ENCODE results near the gene MIGA2.
"Not testable (repeated sequence)": the region's sequence is repeated elsewhere in the genome, so short reads cannot be mapped to it uniquely, and the experiment has no call there.

The MIGA2 gene

DNA sequence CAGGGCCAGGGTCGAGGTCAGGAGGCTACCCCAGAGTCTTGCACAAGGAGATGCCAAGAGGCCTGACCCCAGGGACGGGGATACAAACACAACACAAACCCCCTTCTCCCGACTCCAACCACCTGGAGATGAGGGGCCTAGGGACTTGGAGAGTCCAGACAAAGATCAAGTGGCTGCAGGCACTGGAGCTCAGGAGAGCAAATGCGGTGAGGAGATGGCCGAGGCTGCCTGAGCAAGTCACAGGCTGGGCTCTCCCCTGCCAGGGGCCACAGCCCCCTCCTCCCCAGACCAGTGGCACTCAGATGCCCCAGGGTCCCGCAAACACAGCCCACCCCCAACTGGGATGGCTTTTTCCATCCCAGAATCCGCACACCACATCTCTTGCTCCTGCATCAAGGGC, 24.1 kb upstream of the MIGA2 start:
- DNase-seq, result no peak

DNA sequence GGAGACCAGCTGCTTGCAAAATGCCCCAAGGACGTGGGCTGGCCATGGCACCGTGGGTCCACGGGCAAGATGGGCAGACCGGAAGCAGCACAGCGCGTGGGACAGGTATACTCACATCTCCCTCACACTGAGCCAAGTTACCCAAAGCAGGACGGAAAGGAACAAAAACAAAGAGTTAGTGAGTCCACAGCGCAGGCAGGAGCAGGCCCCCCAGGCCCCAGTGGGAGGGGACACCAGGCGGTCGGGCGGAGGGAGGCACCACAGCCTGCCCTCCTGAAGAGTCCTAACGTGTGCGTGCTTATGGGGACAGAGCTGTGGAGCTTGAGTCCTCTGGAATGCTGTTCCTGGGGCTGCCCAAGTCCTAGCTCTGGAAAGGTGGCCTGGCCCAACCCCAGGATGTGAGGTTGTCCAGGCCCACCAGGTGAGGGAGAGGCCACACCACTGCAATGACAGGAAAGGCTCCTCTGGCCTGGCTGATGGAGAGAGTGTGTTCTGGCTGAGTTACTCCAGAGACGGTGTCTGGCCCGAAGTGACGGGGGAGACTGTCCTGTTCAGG, 23.5 kb upstream of the MIGA2 start:
- DNase-seq, result no peak

DNA sequence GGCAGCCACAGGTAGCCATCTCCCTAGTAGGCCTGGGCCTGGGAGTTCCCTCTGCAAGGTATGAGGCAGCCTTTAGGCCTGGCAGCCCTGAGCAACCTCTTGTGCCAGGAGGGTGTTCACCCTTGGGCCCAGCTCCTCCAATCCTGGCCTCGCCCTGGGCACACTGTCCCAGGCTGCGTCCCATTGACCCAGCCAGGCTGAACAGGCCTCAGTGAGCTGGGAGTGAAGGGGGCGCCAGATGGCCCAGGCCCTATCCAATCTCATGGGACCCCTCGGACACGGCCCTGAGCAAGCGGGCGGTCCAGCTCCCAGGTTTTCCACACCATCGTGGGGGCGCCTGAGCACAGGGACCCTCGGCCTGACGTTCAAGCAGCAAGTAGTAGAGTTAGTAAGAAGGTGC, 22.8 kb upstream of the MIGA2 start:
- no peak for DNase-seq

DNA sequence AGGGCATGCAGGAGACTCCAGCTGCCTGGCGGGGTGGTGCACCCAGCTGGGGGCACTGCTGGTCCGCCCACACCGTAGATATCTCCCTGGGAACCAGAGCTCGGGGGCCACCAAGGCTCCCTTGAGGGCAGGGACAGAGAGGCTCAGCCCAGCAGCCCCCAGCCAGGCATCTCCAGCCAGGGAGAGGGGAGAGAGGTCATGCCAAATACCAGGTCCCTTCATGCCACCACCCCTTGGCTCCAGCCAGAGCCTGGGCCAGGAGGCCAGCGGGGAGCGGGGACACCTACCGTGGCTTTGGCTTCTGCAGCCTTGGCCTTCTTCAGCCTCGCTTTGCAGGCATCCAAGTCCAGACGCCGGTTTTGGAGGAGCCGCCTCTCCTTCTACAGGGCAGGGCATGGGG, 22.3 kb upstream of the MIGA2 start:
- no peak for DNase-seq

DNA sequence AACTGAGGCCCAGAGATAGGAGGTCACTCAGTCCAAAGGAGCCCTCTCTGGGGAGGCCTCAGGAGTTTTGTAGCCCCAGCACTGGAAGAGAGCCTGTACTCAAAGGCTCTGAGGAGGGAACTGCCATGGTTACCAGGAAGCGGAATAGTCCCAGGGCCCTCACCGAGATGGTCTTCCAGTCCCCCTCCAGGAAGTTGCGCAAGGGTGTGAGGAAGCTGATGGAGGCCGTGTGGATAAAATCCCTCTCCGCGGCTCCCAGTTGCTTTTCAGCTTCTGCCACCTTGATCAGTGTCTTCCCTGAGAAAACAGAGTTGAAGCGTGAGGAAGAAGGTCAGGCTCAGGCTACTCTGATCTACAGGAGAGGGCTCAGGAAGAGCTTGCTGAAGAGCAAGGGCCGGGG, 21.8 kb upstream of the MIGA2 start:
- no peak for DNase-seq

DNA sequence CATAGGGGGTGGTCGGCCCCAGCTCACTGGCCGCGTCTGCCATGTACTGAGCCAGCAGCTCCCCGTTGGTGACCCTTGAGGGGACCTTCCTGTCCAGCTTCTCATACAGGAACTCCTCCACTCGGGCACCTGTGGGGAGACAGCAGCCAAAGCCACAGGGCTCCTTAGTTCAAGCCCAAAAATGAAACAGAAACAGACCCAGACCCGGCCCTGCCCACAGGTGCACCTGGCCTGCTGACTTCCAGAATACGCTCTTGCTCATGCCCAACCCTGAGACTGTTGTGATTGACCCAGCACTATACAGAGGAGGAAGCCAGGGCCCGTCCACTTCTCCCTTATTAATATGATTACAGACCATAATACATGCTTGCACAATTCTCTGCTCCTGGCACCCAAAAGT, 15.3 kb upstream of the MIGA2 start:
- no peak for DNase-seq

DNA sequence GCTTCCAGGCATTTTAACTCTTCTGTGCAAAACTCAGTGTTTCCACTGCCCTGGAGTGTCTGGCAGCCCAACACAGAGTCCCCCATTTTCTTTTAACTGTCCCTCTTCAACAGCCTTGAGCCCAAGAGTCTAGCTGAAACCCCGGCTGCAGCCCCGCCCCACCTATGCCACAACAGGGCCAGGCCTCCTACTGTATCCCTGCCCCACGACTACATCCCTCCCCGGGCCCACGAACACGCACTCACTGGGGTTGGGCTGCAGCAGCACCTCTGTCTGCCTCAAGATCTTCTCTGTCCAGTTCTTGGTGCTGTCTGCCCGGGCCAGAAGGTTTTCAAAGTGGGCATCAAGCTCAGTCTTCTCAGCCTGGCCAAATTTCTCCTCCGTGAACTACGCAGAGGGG, 14.4 kb upstream of the MIGA2 start:
- DNase-seq, result no peak

DNA sequence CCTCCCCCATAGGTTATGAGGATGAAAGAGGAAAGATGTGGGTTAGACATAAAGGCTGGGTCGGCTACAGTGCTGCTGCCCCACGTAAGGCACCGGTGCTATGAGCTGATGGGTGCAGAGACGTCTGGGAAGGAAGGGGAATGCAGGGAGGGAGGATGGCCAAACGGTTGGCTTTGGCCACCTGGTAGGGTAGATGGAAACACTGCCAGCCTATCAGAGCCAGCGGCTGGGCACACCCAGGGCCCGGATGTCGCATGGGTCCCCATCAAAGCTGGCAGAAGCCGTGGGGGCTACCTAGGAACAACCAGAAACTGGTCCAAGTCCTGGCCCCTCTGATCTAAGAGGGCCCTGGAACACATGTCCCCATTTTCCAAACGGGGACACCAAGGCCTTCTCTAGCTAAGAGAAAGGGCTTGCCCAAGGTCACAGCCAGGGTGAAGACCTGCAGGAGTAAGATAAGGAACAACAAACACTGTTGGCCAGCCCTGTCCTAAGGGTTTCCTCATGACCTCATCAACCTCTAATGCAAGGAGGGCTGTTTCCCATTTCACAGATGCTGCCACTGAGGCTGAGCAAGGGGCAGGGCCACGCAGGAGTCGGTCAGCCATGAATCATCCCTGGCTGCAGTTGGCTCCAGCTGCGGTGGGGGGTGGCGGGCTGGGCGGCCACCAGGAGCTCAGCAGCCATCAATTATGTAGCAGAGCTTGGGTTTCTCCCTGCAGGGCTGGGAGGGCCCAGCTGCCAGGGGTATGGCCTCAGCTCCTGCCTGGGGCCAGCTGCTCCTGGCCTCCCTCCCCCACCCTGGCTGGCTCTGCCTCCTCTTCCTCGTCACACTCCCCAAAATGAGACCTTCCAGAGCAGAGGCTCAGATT, 13.2 kb upstream of the MIGA2 start:
- DNase-seq, result no peak

DNA sequence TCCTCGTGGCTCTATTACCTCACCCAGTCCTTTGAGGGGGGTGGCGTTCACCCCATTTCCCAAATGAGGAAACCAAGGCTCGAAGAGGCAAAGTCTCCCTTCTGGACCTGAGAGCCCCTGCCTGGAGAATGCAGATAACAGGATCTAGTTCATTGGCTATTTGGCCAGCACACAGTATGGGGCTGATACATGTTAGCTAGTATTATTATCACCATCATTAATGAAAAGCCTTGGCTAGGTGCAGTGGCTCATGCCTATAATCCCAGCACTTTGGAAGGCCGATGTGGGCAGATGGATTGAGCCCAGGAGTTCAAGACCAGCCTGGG, 12.6 kb upstream of the MIGA2 start:
- DNase-seq, result no peak

DNA sequence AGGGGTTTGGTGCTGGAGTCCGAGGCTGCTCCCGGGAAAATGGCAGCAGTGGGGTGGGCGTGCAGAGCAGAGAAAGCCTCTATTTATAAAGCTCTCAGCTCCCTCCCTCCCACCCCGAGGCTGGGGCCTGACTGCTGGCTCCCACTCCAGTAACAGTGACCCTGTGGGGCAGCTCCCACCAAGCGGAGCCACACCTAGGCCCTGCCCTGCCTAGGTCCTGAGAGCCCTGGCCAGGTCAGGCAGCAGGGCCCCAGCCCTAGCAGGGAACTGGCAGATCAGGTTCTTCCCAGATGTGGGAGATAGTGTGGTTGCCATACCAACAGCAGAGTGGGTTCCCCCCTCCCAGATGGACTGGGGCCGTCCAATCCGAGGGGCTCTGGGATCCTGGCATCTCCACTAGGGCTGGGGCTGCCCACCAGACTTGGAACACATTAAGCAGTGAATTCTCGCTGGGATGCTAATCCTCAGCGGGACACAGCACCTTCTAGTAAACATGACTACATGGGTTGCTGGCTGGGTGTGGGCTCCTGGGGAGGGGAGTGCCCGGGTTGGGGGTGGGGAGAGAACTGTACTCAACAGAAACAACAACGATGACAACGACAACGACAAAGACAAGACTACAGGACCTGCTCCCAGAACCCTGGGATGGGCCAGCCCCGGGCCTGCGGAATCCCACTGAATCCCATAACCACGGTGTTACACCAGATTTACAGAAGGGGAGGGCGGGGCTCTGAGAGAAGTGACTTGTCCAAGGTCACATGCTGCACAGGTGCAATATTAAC, 9.8 kb upstream of the MIGA2 start:
- no peak for DNase-seq

DNA sequence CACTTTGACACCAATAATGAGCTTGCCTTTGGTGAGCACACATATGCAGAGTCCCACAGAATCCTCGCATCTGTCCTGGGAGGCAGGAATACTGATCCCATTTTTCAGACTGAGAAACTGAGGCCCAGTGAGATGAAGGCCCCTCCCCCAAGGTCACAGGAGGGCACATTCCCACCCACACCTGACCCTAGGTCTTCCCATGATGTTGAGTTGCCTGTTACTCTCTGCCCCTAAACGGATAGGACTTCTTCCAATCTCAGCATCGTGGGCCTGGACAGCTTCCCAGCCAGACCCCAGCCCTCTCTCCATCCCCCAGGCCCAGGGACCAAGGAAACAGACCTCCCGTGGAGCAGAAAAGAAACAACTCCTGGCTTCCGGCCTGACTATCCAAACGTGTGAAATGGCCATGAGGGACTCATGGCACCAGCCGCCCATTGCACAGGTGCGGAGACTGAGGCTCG, 9.2 kb upstream of the MIGA2 start:
- DNase-seq, result no peak

DNA sequence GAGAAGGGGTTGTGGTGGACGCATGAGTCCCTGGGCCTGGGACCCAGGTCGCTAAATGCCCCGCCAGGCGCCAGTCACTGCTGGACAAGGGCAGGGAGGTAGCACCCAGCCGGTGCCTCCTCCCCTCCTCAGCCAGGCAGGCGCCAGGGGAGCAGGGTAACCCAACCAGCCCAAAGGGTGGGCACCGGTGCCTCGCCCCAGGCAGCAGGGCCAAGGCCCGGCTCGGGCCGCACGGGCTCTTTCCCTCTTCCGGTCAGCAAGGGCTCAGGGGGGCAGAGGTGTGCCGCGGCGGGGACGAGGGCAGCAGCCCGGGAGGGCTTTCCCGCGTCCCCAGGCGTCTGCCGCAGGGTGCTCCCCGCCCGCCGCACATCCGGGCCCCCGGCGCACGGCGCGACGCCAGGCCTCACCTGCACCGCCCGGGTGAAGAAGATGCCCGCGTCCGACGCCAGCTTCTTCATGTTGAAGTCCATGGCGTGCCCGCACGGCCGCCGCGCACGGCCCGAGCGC, 8.7 kb upstream of the MIGA2 start:
- no peak for DNase-seq

DNA sequence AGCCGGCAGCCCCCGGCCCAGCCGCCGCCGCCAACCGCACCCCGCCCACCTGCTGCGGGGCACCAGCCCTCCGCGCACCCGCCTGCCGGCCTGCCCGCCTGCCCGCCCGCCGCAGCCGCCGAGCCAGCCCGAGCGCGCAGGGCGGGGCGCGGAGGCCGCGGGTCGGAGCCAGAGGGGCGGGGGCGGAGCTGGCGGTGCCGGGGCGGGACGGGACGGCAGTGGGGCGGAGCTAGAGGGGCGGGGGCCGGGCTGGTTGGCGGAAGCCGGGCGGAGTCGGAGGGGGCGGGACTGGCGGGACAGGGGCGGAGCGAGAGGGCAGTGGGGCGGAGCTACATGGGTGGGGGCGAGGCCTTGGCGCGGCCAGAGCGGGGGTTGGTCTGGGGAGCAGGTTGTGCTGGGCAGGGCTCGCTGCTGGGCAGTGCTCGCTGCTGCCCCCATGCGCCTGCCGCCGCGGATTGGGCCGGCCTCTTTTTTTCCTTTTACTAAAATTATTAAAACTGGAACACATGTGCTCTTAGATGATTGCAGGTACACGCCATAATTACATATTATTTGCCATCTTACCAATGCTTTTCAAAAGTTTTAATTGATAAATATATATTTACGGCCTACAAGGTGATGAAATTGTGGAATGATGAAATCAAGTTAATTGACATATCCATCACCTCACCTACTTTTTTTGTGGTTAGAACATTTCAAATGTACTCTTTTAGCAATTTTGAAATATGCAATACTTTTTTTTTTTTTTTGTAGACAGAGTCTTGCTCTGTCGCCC, 8.0 kb upstream of the MIGA2 start, which contains the start of gene SH3GLB2:
Gene SH3GLB2, minus strand, starts transcription at position 140 of the 775 bp plus-strand sequence. CDS start 177 bp downstream, outside the sequence.
- DNase-seq, result peak; percentile 91

DNA sequence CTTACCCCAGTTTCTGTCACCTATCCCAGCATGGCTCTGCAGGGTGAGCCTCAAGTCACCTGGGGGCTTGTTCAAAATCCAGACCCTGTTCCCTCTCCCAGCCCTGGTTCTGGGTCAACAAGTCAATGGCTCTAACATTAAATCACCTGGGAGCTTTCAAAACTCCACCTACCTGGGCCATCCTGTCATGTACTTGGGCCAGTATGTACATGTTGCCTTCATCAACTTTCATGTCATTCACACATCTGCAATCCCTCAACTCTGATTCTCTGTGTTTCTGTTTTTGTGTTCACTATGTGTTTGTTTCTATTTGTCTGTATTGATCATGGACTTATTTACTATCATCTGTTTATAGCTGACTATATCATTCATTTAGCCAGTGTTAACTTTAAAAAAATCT, 6.2 kb upstream of the MIGA2 start:
- DNase-seq, result no peak

DNA sequence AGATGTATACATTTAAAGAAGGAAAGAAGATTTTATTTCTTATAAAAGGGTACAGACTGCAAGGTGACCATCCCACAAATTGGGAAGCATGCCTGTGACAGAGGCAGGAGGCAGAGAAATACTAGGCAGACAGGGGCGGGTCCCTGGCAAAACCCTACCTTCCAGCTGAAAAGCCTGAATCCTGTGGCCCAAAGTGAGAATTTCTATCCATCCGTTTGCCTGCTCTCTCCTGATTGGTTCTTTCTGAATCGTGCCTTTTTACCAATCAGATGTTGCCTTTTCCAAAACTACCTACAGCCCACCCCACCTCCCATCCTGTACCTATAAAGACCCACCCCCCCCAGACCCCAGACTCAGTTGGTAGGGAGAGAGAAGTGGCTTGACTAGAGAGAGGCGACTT, 4.9 kb upstream of the MIGA2 start:
- no peak for DNase-seq

DNA sequence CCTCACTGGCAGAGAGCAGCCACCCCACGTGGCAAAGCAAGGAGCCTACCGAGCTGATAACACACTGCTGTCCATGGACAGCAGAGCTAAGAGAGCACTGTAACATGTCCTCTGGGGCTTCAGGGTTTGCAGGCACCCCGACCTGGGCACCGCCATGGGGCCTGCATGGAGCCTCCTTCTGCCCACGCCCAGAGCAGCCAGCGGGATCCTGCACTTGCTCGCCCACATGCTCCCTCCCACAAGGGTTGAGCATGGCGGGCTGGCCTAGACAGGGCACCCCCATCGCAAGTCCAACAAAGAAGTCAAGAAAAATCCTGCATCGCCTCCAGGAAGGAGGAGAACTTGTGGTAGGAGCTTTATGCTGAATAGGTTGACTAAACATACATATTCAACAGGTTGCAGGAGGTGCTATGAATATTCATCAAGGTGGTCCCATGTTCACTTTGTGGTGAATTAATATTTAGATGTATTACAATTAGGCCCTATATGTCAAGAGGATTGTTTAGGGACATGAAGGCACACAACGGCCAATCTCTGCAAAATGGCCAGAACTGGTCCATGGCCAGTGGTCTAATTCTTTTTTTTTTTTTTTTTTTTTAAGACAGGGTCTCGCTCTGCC, 3.8 kb upstream of the MIGA2 start:
- DNase-seq, result no peak

DNA sequence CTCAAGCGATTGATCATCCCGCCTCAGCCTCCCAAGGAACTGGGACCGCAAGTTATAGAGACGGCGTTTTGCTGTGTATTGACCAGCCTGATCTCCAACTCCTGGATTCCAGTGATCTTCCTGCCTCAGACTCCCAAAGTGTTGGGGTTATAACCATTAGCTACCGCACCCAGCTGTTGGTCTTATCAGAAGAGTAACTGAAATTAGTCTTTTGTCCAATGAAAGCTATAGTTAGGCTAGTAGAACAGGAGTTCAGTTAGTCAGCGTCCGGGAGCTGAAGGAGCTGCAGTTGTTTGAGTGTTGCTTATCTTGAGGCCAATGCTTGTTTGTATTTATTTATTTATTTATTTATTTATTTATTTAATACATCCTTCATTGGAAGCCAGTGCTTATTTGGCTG, 3.2 kb upstream of the MIGA2 start:
- DNase-seq, result no peak

DNA sequence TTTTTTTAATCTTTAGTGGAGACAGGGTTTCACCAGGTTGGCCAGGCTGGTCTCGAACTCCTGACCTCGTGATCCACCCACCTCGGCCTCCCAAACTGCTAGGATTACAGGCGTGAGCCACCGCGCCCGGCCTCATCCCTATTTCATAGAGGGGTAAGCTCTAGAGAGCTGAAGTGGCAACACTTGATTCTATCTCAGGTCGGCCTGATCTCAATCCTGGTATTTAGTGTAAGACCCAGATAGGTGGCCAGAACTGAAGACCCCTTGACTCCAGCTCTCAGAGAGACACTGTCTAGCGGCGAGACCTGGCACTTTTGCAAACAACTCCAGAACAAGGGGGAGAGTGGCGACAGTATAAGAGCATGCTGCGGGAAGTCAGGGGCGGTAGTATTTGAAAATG, 588 bp upstream of the MIGA2 start:
- not testable (repeated sequence) for DNase-seq

DNA sequence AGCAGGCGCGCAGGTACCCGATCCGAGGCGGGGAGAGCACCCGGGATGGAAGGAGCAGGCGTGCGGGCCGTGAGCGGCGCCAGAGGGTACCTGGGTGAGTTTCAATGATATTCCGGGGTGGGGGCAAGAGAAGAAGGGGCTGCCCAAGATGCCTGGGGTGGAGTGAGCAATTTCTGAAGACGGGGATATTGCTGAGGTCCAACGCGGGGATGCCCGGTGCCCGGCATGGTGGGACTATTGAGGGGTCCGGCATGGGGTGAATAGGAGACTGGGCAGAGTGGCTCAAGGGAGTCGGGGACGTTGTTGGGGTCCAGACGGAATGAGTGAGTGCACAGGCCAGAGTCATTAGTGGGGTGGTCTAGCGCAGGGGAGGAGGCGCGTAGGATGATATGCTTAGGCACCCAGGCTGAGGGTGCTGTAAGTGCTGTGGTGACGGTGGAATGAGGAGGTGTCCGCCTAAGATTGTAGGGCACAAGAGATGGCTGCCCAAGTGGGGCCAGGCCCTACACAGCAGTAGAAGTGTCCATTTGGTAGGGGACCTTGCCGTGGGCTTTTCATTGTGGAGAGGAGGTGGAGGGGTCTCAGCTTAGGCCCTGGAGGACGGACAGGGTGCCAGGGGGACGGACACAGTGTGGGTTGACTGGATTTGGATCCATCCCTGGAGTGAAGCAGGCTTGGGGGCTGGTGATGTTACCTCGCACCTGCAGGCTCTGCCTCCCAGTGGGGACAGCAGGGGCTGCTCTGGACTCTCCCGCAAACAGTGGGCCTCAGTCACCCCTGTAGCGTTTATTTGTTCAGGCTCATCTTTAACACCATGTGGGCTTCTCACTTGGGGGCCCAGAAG, 719 bp downstream of the MIGA2 start:
- DNase-seq, result no peak

DNA sequence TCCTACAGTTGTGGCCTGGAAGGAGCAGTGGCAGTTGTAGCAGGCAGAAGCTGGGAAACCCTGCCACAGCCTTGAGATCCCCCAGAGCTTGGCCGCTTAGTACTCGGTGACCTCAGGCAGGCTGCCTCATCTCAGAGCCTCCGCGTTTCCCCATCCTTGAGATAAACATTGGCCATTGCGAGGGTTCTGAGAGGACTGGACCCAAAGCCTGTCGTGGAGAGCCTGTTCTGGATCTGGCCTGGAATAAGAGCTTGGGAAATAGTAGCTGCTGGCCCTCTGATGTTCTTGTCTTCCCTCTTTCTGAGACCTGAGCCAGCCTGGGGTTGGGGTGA, 1.3 kb downstream of the MIGA2 start:
- no peak for DNase-seq

DNA sequence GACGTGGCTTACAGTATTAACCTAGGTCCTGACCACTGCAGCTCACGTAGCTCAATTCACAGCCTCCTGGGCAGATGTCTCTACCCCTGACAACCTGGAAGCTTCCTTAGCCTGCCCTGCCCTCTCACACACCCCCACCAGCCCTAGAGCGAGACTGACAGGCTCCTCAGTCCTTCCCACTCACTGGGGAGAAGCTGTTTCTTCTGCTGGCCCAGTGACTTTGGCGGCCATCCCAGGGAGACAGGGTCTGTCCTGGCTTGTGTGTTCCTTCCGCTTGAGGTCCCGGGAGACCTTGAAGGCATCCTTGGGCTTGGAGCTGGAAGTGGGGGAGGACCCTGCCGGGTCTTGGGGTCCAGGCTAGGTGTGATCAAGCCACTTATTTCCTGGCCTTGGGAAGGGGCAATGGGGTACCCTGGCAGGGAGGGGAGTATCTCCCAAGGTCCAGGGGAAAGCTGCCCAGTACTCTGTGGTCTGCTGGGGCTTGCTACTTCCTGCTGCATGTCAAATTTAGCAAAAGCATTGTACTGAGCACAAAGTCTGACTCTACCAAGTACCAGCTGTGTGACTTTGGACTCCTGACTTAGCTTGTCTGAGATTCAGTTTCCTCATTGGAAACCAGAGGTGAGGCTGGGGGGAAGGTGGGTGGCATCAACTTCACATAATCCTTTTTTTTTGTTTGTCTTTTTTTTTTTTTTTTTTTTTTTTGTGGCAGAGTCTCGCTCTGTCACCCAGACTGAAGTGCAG, 1.9 kb downstream of the MIGA2 start:
- no peak for DNase-seq
